Frontal cortex (tissue), 1 donor: ENCODE results near the gene SMIM30. TPM values are rescaled to one million over a fixed set of nuclear protein-coding genes. Genes with fewer than 3 reads are reported as not detected.

Source experiments
- total RNA-seq: library from RNA; depleted of rRNA; stranded (reverse); fragments of >200 nt; gene quantifications from one replicate; pipeline ENCODE4 v1.2.3, GENCODE V29; 2014

The SMIM30 gene
- total RNA-seq, 1 donor from 2014 or later, result 24.5 TPM

Other genes starting within 250 kb of the SMIM30 start
- gene GPR85, start 31.7 kb downstream of the SMIM30 start, total RNA-seq, result 257 TPM